Type B pancreatic cell (in vitro differentiated cells): ENCODE data around the gene ZNF830. TPM values are rescaled to one million over a fixed set of nuclear protein-coding genes. Genes with fewer than 3 reads are reported as not detected.
"Not testable (repeated sequence)": the region's sequence is repeated elsewhere in the genome, so short reads cannot be mapped to it uniquely, and the experiment has no call there.

ENCODE experiments used
- DNase-seq: peaks from one replicate; pipeline ENCODE4 v3.0.0; 2021; ENCODE audit warnings: mixed read lengths; ENCODE audit not compliant: unreplicated experiment; ENCODE audit errors: extremely low spot score
- H3K27ac Mint-ChIP-seq: 2 replicates; pipeline ENCODE4 v1.8.0; 2021; ENCODE audit warnings: mild to moderate bottlenecking, mixed read lengths
- H3K27me3 Mint-ChIP-seq: 2 replicates; pipeline ENCODE4 v1.8.0; 2021; ENCODE audit warnings: mixed read lengths
- H3K36me3 Mint-ChIP-seq: 2 replicates; pipeline ENCODE4 v1.8.0; 2021; ENCODE audit warnings: mixed read lengths
- H3K4me1 Mint-ChIP-seq: one replicate; pipeline ENCODE4 v1.8.0; 2021; ENCODE audit warnings: mixed read lengths; ENCODE audit not compliant: unreplicated experiment
- H3K4me3 Mint-ChIP-seq: 2 replicates; pipeline ENCODE4 v1.8.0; 2021; ENCODE audit warnings: mild to moderate bottlenecking, mixed read lengths
- H3K9me3 Mint-ChIP-seq: 2 replicates; pipeline ENCODE4 v1.8.0; 2021; ENCODE audit warnings: mixed read lengths
- total RNA-seq: library from RNA; stranded (reverse); gene quantifications from 2 replicates; pipeline ENCODE4 v1.2.1, GENCODE V29; 2021; ENCODE audit warnings: low replicate concordance
- TF ChIP-seq, protein P1 (sequence below): fragments of 200-600 bp; sonication (generic); conservative IDR thresholded peaks from 2 replicates; pipeline ENCODE4 v1.5.0; 2021; ENCODE audit warnings: antibody characterized with exemption, mild to moderate bottlenecking

The ZNF830 gene
- total RNA-seq, 1 donor from 2014 or later: 22.8 TPM

DNA sequence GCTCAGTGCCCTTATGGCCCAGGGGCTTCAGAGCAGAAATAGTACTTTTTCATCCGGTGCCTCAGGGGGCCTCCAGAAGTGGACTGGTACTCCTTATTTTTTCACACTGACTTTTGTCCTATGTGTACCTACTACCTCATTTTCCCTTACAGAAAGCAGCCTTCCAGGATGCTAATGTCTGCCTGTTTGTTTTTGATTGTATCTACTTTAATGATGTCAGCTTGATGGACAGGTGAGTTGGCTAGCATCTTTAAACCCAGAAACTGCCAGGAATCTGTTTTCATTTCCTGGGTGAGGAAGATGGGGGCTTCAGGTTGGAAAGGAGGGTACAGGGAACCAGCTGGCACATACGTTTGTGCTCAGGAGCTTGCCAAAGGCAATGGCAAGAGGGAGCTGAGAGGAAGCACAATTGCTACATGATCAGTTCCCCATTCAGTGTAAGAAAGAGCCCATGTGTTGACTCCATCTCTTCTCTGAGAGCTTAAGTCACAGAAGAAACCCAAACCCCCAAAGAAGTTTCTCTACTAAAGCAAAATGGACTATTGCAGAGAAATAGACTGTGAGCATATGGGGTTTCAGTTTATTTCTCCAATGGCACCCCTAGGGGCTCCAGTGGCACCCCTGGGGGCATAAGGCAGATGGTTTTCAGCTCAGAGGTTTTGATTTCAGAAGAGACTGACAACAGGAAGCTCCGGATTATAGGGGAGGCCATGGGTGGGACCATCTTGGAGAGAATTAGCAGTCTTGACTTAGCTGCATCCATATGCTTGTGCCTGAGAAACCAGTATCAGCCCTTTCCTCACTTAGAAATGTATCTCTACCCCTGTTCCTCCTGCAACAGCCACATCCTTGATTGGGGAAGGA, 35.3 kb downstream of the ZNF830 start:
- no peaks in the 10 kb centered on the region for H3K9me3 Mint-ChIP-seq
- H3K4me1 Mint-ChIP-seq: peaks cover 4% of the 10 kb centered on the region
- TF ChIP-seq, protein P1, sequence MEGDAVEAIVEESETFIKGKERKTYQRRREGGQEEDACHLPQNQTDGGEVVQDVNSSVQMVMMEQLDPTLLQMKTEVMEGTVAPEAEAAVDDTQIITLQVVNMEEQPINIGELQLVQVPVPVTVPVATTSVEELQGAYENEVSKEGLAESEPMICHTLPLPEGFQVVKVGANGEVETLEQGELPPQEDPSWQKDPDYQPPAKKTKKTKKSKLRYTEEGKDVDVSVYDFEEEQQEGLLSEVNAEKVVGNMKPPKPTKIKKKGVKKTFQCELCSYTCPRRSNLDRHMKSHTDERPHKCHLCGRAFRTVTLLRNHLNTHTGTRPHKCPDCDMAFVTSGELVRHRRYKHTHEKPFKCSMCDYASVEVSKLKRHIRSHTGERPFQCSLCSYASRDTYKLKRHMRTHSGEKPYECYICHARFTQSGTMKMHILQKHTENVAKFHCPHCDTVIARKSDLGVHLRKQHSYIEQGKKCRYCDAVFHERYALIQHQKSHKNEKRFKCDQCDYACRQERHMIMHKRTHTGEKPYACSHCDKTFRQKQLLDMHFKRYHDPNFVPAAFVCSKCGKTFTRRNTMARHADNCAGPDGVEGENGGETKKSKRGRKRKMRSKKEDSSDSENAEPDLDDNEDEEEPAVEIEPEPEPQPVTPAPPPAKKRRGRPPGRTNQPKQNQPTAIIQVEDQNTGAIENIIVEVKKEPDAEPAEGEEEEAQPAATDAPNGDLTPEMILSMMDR: no peak
- DNase-seq: no peak
- H3K4me3 Mint-ChIP-seq: no peak overlapping the region
- no peaks in the 10 kb centered on the region for H3K27me3 Mint-ChIP-seq
- no peak overlapping the region for H3K27ac Mint-ChIP-seq
- H3K36me3 Mint-ChIP-seq: peaks cover 13% of the 10 kb centered on the region

DNA sequence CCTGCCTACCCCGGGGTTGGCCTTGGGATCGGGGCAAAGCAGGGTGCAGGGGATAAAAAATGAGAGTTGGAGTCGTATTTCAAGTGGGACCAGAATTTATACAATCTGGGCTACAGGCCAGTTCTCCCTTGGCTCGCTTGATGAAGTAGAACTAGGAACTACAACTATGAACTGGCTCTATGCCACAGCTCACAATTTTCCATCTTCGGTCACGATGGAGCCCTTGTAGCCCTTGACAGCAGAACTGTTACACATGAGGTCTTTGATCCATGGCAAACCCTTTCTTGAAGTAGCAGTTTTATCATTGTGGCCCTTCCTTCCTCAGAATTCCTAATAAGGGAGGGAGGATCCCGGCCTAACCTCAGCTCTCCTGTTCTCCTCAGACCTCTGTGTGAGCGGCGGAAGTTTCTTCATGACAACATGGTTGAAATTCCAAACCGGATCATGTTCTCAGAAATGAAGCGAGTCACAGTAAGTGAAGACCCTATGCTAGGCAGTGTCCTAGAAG, 36.1 kb downstream of the ZNF830 start:
- TF ChIP-seq, protein P1: no peak
- Mint-ChIP-seq H3K9me3 (no peaks in the 10 kb centered on the region), H3K4me1 (peaks cover 4% of the 10 kb centered on the region), H3K27ac (no peak overlapping the region), H3K4me3 (no peak overlapping the region), H3K36me3 (peaks cover 13% of the 10 kb centered on the region), H3K27me3 (no peaks in the 10 kb centered on the region)
- no peak for DNase-seq

DNA sequence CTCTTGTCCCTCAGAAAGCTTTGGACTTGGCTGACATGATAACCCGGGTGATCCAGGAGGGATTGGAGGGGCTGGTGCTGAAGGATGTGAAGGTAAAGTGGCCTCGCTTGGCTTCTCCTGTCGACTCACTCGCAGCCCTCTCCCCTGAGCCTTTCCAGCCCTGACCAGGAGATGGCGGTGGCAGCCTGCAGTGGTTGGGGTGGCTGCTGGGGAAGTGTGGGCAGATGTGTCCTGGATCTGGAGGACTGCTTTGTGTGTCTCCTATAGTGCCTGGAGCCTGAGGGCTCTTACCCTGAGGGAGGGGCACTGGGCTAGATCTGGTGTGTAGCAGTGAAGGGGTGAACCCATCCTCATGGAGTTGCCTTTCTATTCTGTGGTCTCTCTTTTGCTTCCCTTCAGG, 36.9 kb downstream of the ZNF830 start:
- peaks cover 4% of the 10 kb centered on the region for H3K4me1 Mint-ChIP-seq
- H3K27ac Mint-ChIP-seq: peak overlapping the region; percentile 46
- no peaks in the 10 kb centered on the region for H3K9me3 Mint-ChIP-seq
- no peak for DNase-seq
- no peak overlapping the region for H3K4me3 Mint-ChIP-seq
- no peaks in the 10 kb centered on the region for H3K27me3 Mint-ChIP-seq
- TF ChIP-seq, protein P1: peak; percentile 76
- peaks cover 8% of the 10 kb centered on the region for H3K36me3 Mint-ChIP-seq

DNA sequence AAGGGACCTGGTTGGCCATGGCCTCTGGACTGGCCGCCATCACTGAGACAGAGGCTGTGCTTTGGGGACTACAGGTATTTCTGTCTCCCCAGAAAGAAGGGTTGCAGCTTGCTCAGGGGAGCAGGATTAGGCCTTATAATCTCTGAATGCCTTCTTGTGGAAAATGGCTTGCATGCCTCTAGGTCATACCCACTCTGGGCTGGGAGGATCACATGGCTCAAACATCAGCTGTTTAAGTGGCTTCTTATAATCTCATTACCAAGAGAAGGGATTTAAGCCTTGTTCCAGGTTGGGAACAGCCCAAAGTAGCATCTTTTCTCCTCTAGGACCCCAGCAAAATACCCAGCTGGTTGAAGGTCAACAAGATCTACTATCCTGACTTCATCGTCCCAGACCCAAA, 38.1 kb downstream of the ZNF830 start:
- no peak overlapping the region for H3K27ac Mint-ChIP-seq

DNA sequence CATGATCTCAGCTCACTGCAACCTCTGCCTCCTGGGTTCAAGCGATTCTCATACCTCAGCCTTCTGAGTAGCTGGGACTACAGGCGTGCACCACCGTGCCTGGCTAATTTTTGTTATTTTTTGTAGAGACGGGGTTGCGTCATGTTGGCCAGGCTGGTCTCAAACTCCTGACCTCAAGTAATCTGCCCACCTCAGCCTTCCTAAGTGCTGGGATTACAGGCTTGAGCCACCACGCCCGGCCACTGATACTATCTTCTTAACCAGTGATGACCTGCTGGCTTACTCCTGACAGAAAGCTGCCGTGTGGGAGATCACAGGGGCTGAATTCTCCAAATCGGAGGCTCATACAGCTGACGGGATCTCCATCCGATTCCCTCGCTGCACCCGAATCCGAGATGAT, 39.6 kb downstream of the ZNF830 start:
- H3K27ac Mint-ChIP-seq, H3K4me1 Mint-ChIP-seq, H3K9me3 Mint-ChIP-seq, H3K27me3 Mint-ChIP-seq, H3K4me3 Mint-ChIP-seq, DNase-seq: not testable (repeated sequence)
- H3K36me3 Mint-ChIP-seq: peaks cover 15% of the 10 kb centered on the region

More for the DNA sequence above, 38.1 kb downstream of the ZNF830 start:
- H3K9me3 Mint-ChIP-seq: no peaks in the 10 kb centered on the region
- no peaks in the 10 kb centered on the region for H3K27me3 Mint-ChIP-seq
- TF ChIP-seq, protein P1: no peak
- H3K36me3 Mint-ChIP-seq: peaks cover 8% of the 10 kb centered on the region
- DNase-seq: no peak
- H3K4me1 Mint-ChIP-seq: peaks cover 4% of the 10 kb centered on the region
- H3K4me3 Mint-ChIP-seq: no peak overlapping the region

DNA sequence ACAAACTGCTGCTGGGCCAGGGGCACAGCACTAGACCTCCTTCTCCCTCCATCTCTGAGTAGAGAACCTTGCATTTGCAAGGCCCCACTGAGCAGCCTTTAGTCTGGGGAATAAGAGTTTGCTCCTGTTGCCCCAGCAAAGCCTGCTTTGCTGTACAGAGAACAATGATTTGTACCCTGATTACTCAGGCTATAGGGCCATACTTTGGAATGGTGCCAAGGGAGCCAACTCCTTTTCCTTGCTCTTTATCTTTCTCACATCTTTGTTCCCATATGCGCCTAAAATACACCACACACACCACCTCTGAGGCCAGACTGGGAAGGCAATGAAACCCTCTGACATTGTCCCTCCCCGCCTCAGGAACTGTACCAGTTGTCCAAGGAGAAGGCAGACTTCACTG, 40.2 kb downstream of the ZNF830 start:
- Mint-ChIP-seq H3K4me3 (no peak overlapping the region), H3K27me3 (no peaks in the 10 kb centered on the region), H3K36me3 (peaks cover 16% of the 10 kb centered on the region), H3K9me3 (no peaks in the 10 kb centered on the region), H3K4me1 (peaks cover 4% of the 10 kb centered on the region), H3K27ac (no peak overlapping the region)
- DNase-seq: no peak
- TF ChIP-seq, protein P1: no peak
